GM21576 (cell line): Measurements from ENCODE around the gene OR4M2.
"Not testable (repeated sequence)": the region's sequence is repeated elsewhere in the genome, so short reads cannot be mapped to it uniquely, and the experiment has no call there.

Experiments
- ATAC-seq: cut with Tn5 transposase; IDR thresholded peaks from one replicate; pipeline ENCODE4 v1.9.1; 2021; ENCODE audit warnings: mild to moderate bottlenecking, moderate library complexity; ENCODE audit not compliant: unreplicated experiment

The OR4M2 gene, protein sequence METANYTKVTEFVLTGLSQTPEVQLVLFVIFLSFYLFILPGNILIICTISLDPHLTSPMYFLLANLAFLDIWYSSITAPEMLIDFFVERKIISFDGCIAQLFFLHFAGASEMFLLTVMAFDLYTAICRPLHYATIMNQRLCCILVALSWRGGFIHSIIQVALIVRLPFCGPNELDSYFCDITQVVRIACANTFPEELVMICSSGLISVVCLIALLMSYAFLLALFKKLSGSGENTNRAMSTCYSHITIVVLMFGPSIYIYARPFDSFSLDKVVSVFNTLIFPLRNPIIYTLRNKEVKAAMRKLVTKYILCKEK

DNA sequence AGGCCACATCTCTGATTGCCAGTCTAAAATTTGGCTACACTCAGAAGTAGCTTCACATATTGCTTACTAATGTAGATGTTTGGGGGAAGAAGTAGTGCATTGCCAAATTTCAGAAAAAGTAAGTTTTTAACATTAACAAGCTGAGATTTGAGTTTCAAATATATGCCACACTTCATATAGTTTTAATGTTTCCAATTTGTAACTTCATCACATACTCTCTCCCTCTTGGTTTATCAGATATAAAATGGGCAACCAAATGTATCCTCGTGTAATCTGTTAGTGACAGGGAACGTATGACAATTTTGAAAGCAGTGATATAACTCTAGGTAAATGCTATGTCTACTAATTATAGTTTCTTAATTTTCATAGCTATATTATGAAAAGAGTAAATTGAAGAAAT, at the start of gene OR4M2:
Gene OR4M2 (plus strand): TSS at position 301 of the 400 bp plus-strand sequence. CDS start 98 bp downstream, at position 399.
- ATAC-seq: not testable (repeated sequence)

DNA sequence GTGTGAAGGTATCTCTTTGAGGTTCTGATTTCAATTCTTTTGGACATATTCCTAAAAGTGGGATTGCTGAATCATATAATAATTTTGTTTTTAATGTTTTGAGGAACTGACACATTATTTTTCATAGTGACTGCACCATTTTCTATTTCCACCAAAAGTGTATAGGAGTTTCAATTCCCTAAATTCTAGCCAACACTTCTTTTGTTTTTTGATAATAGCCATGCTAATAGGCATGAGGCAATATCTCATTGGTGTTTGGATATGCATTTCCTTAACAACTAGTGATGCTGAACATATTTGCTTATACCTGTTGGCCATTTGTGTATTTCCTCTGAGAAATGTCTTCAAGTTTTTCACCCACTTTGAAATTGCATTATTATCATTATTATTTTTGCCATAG, 11.1 kb upstream of the OR4M2 start:
- ATAC-seq: not testable (repeated sequence)

DNA sequence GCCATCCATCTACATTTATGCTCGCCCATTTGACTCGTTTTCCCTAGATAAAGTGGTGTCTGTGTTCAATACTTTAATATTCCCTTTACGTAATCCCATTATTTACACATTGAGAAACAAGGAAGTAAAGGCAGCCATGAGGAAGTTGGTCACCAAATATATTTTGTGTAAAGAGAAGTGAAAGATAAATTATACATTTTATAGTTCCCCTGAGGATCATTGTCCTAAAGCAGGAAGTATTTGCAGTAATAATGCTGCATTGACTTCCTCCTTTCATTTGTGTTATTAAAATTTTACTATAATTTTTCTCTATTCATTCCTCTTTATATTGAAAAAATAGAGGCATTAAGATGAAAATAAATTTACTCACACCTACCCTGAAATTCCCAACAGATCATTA, 1.1 kb downstream of the OR4M2 start:
- ATAC-seq: not testable (repeated sequence)

DNA sequence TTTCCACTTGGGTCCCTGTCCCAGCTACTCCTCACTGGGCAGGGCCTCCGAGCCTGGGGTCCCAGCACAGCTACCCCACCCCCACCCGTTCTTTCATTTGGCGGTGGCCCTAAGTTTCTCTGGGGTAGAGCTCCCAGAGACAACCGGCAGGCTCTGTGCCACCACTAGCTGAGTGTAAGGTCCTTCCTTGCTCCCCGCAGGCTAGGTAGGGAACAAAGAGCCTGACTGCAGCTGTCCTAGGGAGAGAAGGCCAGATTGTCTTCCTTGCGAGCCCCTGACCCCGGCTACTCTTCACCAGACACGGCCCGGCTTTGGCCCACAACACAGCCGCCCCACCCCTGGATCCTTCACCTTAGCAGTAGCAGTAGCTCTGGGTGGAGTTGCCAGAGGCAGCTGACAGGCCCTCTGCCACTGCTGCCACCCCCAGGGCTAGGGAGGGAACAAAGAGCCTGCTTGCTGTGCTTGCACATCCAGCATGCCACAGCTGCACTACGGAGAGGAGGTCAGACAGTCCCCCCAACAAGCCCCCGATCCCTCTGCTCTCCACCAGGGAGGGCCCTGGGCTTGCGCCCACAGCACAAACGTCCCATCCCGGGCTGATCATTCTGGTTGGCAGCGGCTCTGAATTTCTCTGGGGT, 18.4 kb downstream of the OR4M2 start:
- peak; percentile 51 for ATAC-seq

DNA sequence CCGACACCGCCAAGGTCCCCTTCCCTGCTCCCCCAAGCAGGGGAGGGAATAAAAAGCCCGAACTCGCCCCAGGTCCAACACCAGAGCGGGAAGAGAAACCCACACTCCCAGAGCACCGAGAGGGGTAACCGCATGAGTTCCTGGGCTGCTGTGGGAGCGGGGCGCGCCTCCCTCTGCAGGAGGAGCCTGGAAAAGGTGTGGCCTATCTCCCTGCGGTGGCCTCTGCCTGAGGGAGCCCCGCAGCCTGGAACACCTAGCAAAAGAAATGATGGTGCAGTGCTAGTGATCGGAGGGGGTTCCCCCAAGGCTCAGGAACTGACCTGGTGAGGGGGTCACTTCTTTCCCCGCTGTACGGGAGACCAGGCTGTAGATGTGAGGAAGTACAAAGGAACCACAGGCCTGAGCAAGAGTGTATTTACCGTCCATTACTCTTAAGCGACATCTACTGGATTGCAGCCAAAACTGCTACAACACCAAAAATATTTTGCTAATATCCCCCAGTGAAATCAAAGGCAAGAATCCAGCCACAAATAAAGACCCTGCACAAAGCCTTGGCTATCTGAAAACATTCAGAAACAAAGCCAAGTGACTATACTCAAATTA, 19.1 kb downstream of the OR4M2 start:
- peak; percentile 83 for ATAC-seq

DNA sequence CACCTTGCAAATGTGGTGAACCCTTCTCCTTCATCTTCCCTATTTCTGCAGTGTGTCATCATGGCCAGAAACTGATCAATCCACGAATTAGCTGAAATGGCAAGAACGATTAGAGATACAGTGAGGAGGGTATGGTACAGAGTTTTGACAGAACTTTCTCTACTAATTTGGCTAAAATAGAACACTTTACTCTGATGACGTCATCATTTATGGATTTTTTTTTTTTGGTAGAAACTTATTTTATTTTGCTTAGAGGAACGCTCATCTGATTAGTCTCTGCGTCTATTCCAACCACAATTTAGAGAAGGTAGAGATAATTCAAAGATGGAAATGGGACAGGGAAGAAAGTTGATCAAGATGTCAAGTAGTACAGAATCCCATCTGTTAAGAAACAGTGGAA, 41.7 kb downstream of the OR4M2 start:
- not testable (repeated sequence) for ATAC-seq
